GM21576 (cell line): Measurements from ENCODE around the gene AMACR.
"Not testable (repeated sequence)": the region's sequence is repeated elsewhere in the genome, so short reads cannot be mapped to it uniquely, and the experiment has no call there.

Source experiments
- ATAC-seq: cut with Tn5 transposase; IDR thresholded peaks from one replicate; pipeline ENCODE4 v1.9.1; 2021; ENCODE audit warnings: mild to moderate bottlenecking, moderate library complexity; ENCODE audit not compliant: unreplicated experiment

The AMACR gene

GRCh38 chr5:34038390-34038789 is 30.5 kb upstream of the AMACR start:
- no peak for ATAC-seq

GRCh38 chr5:34037726-34038125 is 29.9 kb upstream of the AMACR start:
- no peak for ATAC-seq

- ATAC-seq = no peak
These were observed 27.9 kb upstream of the AMACR start for GRCh38 chr5:34035756-34036155.

GRCh38 chr5:34034534-34035327 is 26.9 kb upstream of the AMACR start:
- no peak for ATAC-seq

- no peak for ATAC-seq
These were observed 24.1 kb upstream of the AMACR start for GRCh38 chr5:34031966-34032365.

GRCh38 chr5:34031117-34031516 is 23.3 kb upstream of the AMACR start:
- ATAC-seq = no peak

- ATAC-seq = not testable (repeated sequence)
These were observed 22.7 kb upstream of the AMACR start for GRCh38 chr5:34030585-34030984.

- ATAC-seq = no peak
These were observed 22.2 kb upstream of the AMACR start for GRCh38 chr5:34030048-34030447.

- ATAC-seq = no peak
These were observed 20.5 kb upstream of the AMACR start for GRCh38 chr5:34028349-34028748.

- ATAC-seq = no peak
These were observed 18.4 kb upstream of the AMACR start for GRCh38 chr5:34026089-34026761.

- peak; percentile 88 for ATAC-seq
These were observed 14.4 kb upstream of the AMACR start for GRCh38 chr5:34022121-34022705.

- no peak for ATAC-seq
These were observed 13.5 kb upstream of the AMACR start for GRCh38 chr5:34021334-34021733.

- no peak for ATAC-seq
These were observed 12.9 kb upstream of the AMACR start for GRCh38 chr5:34020726-34021125.

- ATAC-seq = no peak
These were observed 9.4 kb upstream of the AMACR start for GRCh38 chr5:34017254-34017653.

GRCh38 chr5:34016750-34017149 is 8.9 kb upstream of the AMACR start:
- ATAC-seq = no peak

GRCh38 chr5:34016222-34016621 is 8.4 kb upstream of the AMACR start:
- ATAC-seq = no peak

- no peak for ATAC-seq
These were observed 7.4 kb upstream of the AMACR start for GRCh38 chr5:34015120-34015822.

- no peak for ATAC-seq
These were observed 6.8 kb upstream of the AMACR start for GRCh38 chr5:34014626-34015025.

GRCh38 chr5:34013547-34013946 is 5.7 kb upstream of the AMACR start:
- ATAC-seq = no peak

GRCh38 chr5:34012791-34013190 is 4.9 kb upstream of the AMACR start:
- ATAC-seq = no peak

GRCh38 chr5:34011536-34011935 is 3.7 kb upstream of the AMACR start:
- no peak for ATAC-seq
